H9 (cell line): ENCODE measurements around the gene SRPX2. TPM values are rescaled to one million over a fixed set of nuclear protein-coding genes. Genes with fewer than 3 reads are reported as not detected.

Experiments
- DNase-seq: peaks from one replicate; pipeline ENCODE4 v3.0.0-alpha.2; 2017
- H2AFZ ChIP-seq: one replicate; pipeline ENCODE4 v1.6.1; 2013; ENCODE audit warnings: mild to moderate bottlenecking, low read length, control low read depth, moderate library complexity
- H2AK5ac ChIP-seq: 2 replicates; pipeline ENCODE4 v1.6.1; 2013; ENCODE audit warnings: low read length, control low read depth, mixed read lengths; ENCODE audit not compliant: insufficient read length
- H2BK120ac ChIP-seq: one replicate; pipeline ENCODE4 v1.6.1; 2013; ENCODE audit warnings: low read depth, mild to moderate bottlenecking, low read length, control low read depth, inconsistent platforms; ENCODE audit not compliant: poor library complexity, severe bottlenecking
- H2BK12ac ChIP-seq: 2 replicates; pipeline ENCODE4 v1.6.1; 2013; ENCODE audit warnings: low read length, control low read depth, mixed read lengths, low read depth; ENCODE audit not compliant: insufficient read length
- H2BK15ac ChIP-seq: 2 replicates; pipeline ENCODE4 v1.6.1; 2013; ENCODE audit warnings: low read depth, low read length, control low read depth
- H2BK20ac ChIP-seq: one replicate; pipeline ENCODE4 v1.6.1; 2013; ENCODE audit warnings: low read depth, mild to moderate bottlenecking, low read length, control low read depth, inconsistent platforms; ENCODE audit not compliant: poor library complexity, severe bottlenecking
- H2BK5ac ChIP-seq: 2 replicates; pipeline ENCODE4 v1.6.1; 2013; ENCODE audit warnings: low read length, control low read depth, mixed read lengths; ENCODE audit not compliant: insufficient read length
- H3K14ac ChIP-seq: 2 replicates; pipeline ENCODE4 v1.6.1; 2013; ENCODE audit warnings: low read length, control low read depth; ENCODE audit not compliant: insufficient read depth
- H3K18ac ChIP-seq: 2 replicates; pipeline ENCODE4 v1.6.1; 2013; ENCODE audit warnings: low read depth, mild to moderate bottlenecking, mixed read lengths, low read length, control low read depth; ENCODE audit not compliant: insufficient read length
- H3K23ac ChIP-seq: 2 replicates; pipeline ENCODE4 v1.6.1; 2013; ENCODE audit warnings: low read length, control low read depth, mixed read lengths, low read depth; ENCODE audit not compliant: insufficient read length
- H3K23me2 ChIP-seq: 2 replicates; pipeline ENCODE4 v1.6.1; 2013; ENCODE audit warnings: low read depth, mild to moderate bottlenecking, mixed read lengths, low read length, control low read depth; ENCODE audit not compliant: insufficient read length, poor library complexity, severe bottlenecking
- H3K27ac ChIP-seq: 2 replicates; pipeline ENCODE4 v1.5.1; 2013; ENCODE audit warnings: low read length, control low read depth, mixed read lengths, low read depth; ENCODE audit not compliant: insufficient read length
- H3K27me3 ChIP-seq: 2 replicates; pipeline ENCODE4 v1.6.1; 2013; ENCODE audit warnings: low read length, control low read depth, inconsistent platforms; ENCODE audit not compliant: insufficient read depth
- H3K4ac ChIP-seq: 2 replicates; pipeline ENCODE4 v1.6.1; 2013; ENCODE audit warnings: low read depth, mild to moderate bottlenecking, control low read depth, inconsistent platforms, low read length, moderate library complexity
- H3K4me1 ChIP-seq: 2 replicates; pipeline ENCODE4 v1.6.1; 2013; ENCODE audit warnings: low read length, control low read depth, inconsistent platforms; ENCODE audit not compliant: insufficient read depth
- H3K4me2 ChIP-seq: 2 replicates; pipeline ENCODE4 v1.6.1; 2013; ENCODE audit warnings: low read length, control low read depth, mixed read lengths; ENCODE audit not compliant: insufficient read length, insufficient read depth
- H3K56ac ChIP-seq: 2 replicates; pipeline ENCODE4 v1.6.1; 2013; ENCODE audit warnings: low read depth, mild to moderate bottlenecking, mixed read lengths, low read length, control low read depth; ENCODE audit not compliant: insufficient read length
- H3K79me1 ChIP-seq: 2 replicates; pipeline ENCODE4 v1.6.1; 2013; ENCODE audit warnings: low read depth, mild to moderate bottlenecking, moderate library complexity, low read length, control low read depth, inconsistent platforms; ENCODE audit not compliant: insufficient read depth, poor library complexity, severe bottlenecking
- H3K79me2 ChIP-seq: 2 replicates; pipeline ENCODE4 v1.6.1; 2013; ENCODE audit warnings: low read length, control low read depth, inconsistent platforms; ENCODE audit not compliant: insufficient read depth
- H3K9ac ChIP-seq: 2 replicates; pipeline ENCODE4 v1.6.1; 2013; ENCODE audit warnings: low read length, control low read depth, mixed read lengths; ENCODE audit not compliant: insufficient read length; ENCODE audit errors: extremely low read depth
- H3K9me3 ChIP-seq: one replicate; pipeline ENCODE4 v1.6.1; 2013; ENCODE audit warnings: low read depth, low read length, inconsistent platforms; ENCODE audit not compliant: control insufficient read depth
- H3T11ph ChIP-seq: one replicate; pipeline ENCODE4 v1.6.1; 2013; ENCODE audit warnings: mild to moderate bottlenecking, low read length, control low read depth, inconsistent platforms
- H4K20me1 ChIP-seq: one replicate; pipeline ENCODE4 v1.6.1; 2013; ENCODE audit not compliant: control insufficient read depth, insufficient read length, insufficient read depth
- H4K5ac ChIP-seq: 2 replicates; pipeline ENCODE4 v1.6.1; 2013; ENCODE audit warnings: low read depth, mild to moderate bottlenecking, mixed read lengths, low read length, control low read depth; ENCODE audit not compliant: insufficient read length
- H4K8ac ChIP-seq: replicated peaks from 2 replicates; pipeline ENCODE4 v1.6.1; 2013; ENCODE audit warnings: low read length, control low read depth, mixed read lengths, low read depth; ENCODE audit not compliant: insufficient read length
- H4K91ac ChIP-seq: 2 replicates; pipeline ENCODE4 v1.6.1; 2013; ENCODE audit warnings: low read depth, mild to moderate bottlenecking, moderate library complexity, mixed read lengths, low read length, control low read depth; ENCODE audit not compliant: insufficient read length
- H3K27ac Mint-ChIP-seq, 3 experiments: 2 replicates in 2 of 3; 3 replicates in 1 of 3; pipeline ENCODE4 v1.8.0; 2020 to 2021; ENCODE audit warnings: mixed read lengths in 3 of 3, mild to moderate bottlenecking in 1 of 3, moderate library complexity in 1 of 3
- H3K27me3 Mint-ChIP-seq: 2 replicates; pipeline ENCODE4 v1.8.0; 2021; ENCODE audit warnings: low read depth, mild to moderate bottlenecking, moderate library complexity, mixed read lengths
- H3K36me3 Mint-ChIP-seq, 3 experiments: 2 replicates in 2 of 3; 3 replicates in 1 of 3; pipeline ENCODE4 v1.8.0; 2020 to 2021; ENCODE audit warnings: low read depth in 3 of 3, mixed read lengths in 3 of 3; ENCODE audit not compliant: insufficient read depth in 1 of 3
- H3K4me1 Mint-ChIP-seq, 2 experiments: 2 replicates each; pipeline ENCODE4 v1.8.0; 2020; ENCODE audit warnings: mixed read lengths in 2 of 2
- H3K4me3 Mint-ChIP-seq, 2 experiments: 2 replicates in 1 of 2; 3 replicates in 1 of 2; pipeline ENCODE4 v1.8.0; 2020 to 2021; ENCODE audit warnings: mild to moderate bottlenecking in 2 of 2, mixed read lengths in 2 of 2, moderate library complexity in 1 of 2
- H3K9me3 Mint-ChIP-seq, 2 experiments: 2 replicates in 1 of 2; 3 replicates in 1 of 2; pipeline ENCODE4 v1.8.0; 2020; ENCODE audit warnings: mild to moderate bottlenecking in 2 of 2, mixed read lengths in 2 of 2, moderate library complexity in 1 of 2
- WGBS: extraction: QIAGEN DNeasy Blood & Tissue Kit; methylation state at CpG from one replicate; pipeline ENCODE4 v1.1.7; 2013; ENCODE audit warnings: missing lambda C conversion rate, low lambda C conversion rate, mixed read lengths; ENCODE audit not compliant: insufficient read length; ENCODE audit errors: extremely low coverage; 5-methylcytosine and 5-hydroxymethylcytosine counted together
- total RNA-seq: library from RNA; stranded (reverse); gene quantifications from 2 replicates; pipeline ENCODE4 v1.2.1, GENCODE V29; 2021
- TF ChIP-seq, protein P1 (sequence below): fragments of 200-600 bp; sonication (generic); conservative IDR thresholded peaks from 3 replicates; pipeline ENCODE4 v1.8.0; 2021; ENCODE audit warnings: antibody characterized with exemption, mild to moderate bottlenecking

Gene SRPX2
- total RNA-seq, 1 experiment from 2014 or later: not detected

DNA sequence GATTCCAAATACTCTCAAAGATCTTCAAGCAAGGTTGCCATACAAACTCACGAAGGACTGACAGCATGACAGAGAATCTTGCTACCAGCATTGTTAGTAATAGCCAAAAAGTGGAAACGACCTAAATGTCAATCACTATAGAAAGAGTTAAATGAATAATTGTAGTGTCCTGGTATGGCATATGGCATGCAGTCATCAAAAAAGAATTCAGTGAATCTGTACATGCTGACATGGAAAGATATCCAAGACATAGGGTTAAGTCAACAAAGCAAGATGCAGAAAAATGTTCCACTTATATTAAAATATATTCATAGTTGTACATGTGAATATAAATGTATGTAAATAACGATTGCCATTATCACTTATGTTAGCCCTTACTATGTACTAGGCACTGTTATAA is 37.6 kb downstream of the SRPX2 start:
- H3K4me1 ChIP-seq: no peaks in the 10 kb centered on the region
- no CpG with 5 or more reads among the region's 3 CpGs for WGBS
- H3K36me3 Mint-ChIP-seq: peaks cover 0 to 2% (median 0%) of the 10 kb centered on the region in 3 experiments; a peak in 1 of 7 replicates
- no peak for DNase-seq
- H4K8ac ChIP-seq: no peak overlapping the region
- peaks cover 4% of the 10 kb centered on the region for H3K27me3 Mint-ChIP-seq
- H3K4me3 Mint-ChIP-seq: no peak overlapping the region
- no peaks in the 10 kb centered on the region for H3K23me2 ChIP-seq
- H2AFZ ChIP-seq: no peak overlapping the region
- H3K9me3 ChIP-seq: no peaks in the 10 kb centered on the region
- H3K4me1 Mint-ChIP-seq: no peaks in the 10 kb centered on the region
- no peak overlapping the region for H2BK120ac ChIP-seq
- no peak overlapping the region for H2BK12ac ChIP-seq
- no peak overlapping the region for H3K18ac ChIP-seq
- no peaks in the 10 kb centered on the region for H3K27me3 ChIP-seq
- H4K5ac ChIP-seq: no peak overlapping the region
- H3K4me2 ChIP-seq: no peak overlapping the region
- H2BK15ac ChIP-seq: no peak overlapping the region
- H3K9ac ChIP-seq: no peak overlapping the region
- H4K91ac ChIP-seq: no peak overlapping the region
- H3K14ac ChIP-seq: no peak overlapping the region
- TF ChIP-seq, protein P1, sequence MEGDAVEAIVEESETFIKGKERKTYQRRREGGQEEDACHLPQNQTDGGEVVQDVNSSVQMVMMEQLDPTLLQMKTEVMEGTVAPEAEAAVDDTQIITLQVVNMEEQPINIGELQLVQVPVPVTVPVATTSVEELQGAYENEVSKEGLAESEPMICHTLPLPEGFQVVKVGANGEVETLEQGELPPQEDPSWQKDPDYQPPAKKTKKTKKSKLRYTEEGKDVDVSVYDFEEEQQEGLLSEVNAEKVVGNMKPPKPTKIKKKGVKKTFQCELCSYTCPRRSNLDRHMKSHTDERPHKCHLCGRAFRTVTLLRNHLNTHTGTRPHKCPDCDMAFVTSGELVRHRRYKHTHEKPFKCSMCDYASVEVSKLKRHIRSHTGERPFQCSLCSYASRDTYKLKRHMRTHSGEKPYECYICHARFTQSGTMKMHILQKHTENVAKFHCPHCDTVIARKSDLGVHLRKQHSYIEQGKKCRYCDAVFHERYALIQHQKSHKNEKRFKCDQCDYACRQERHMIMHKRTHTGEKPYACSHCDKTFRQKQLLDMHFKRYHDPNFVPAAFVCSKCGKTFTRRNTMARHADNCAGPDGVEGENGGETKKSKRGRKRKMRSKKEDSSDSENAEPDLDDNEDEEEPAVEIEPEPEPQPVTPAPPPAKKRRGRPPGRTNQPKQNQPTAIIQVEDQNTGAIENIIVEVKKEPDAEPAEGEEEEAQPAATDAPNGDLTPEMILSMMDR: no peak
- no peak overlapping the region for H2BK20ac ChIP-seq
- no peak overlapping the region for H3K27ac ChIP-seq
- peaks cover 3 to 50% of the 10 kb centered on the region in 2 experiments; a peak in 4 of 5 replicates for H3K9me3 Mint-ChIP-seq
- no peaks in the 10 kb centered on the region for H3K79me1 ChIP-seq
- no peak overlapping the region for H3K56ac ChIP-seq
- H3K23ac ChIP-seq: no peak overlapping the region
- no peak overlapping the region for H2AK5ac ChIP-seq
- no peak overlapping the region for H3T11ph ChIP-seq
- no peaks in the 10 kb centered on the region for H4K20me1 ChIP-seq
- no peak overlapping the region for H2BK5ac ChIP-seq
- H3K27ac Mint-ChIP-seq: no peak overlapping the region
- no peak overlapping the region for H3K4ac ChIP-seq
- no peaks in the 10 kb centered on the region for H3K79me2 ChIP-seq
